GM12892 (cell line): ENCODE results near the gene SNX6.

Experiments
- POLR2A ChIP-seq: IDR thresholded peaks from 2 replicates; pipeline ENCODE4 v1.6.1; 2011; ENCODE audit warnings: low read depth, low read length, control low read depth
- POLR2AphosphoS5 ChIP-seq: IDR thresholded peaks from 2 replicates; pipeline ENCODE4 v1.6.1; 2011; ENCODE audit warnings: low read depth, low read length, control low read depth
- TAF1 ChIP-seq: IDR thresholded peaks from 2 replicates; pipeline ENCODE4 v1.6.1; 2011; ENCODE audit warnings: low read depth, mild to moderate bottlenecking, control low read depth, low read length, borderline replicate concordance

DNA sequence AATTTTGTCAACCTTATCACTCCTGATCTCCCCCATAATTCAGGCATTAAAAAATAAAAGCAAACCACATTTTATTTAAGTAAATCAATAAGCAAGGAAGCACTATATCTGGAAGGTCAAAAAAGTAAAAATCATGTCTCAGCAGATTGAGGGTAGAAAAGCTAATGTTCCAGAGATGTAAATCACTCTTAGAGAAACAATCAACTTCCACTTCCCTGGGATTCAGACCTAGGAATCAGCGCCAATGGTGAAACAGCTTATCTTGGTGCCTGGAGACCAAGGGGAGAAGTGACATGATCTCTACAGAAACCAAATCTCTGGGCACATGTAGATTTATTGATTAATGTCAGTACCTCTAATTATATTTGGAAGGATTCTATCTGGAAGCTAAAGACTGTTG, 10.9 kb upstream of the SNX6 start:
- TF ChIP-seq POLR2AphosphoS5 (no peak), POLR2A (no peak), TAF1 (no peak)
